ENCODE data around the gene KCNG1.

- no peak for TF ChIP-seq CTCF (IDR thresholded peaks at IDR 0.05)
- no peak for TF ChIP-seq POLR2A (IDR thresholded peaks at IDR 0.05)
These were observed 31.3 kb upstream of the KCNG1 start for GRCh38 chr20:51054233-51054632.

Measured in lower leg skin (tissue), 3 donors.